ENCODE measurements around the gene C1QA.

C1QA gene

DNA sequence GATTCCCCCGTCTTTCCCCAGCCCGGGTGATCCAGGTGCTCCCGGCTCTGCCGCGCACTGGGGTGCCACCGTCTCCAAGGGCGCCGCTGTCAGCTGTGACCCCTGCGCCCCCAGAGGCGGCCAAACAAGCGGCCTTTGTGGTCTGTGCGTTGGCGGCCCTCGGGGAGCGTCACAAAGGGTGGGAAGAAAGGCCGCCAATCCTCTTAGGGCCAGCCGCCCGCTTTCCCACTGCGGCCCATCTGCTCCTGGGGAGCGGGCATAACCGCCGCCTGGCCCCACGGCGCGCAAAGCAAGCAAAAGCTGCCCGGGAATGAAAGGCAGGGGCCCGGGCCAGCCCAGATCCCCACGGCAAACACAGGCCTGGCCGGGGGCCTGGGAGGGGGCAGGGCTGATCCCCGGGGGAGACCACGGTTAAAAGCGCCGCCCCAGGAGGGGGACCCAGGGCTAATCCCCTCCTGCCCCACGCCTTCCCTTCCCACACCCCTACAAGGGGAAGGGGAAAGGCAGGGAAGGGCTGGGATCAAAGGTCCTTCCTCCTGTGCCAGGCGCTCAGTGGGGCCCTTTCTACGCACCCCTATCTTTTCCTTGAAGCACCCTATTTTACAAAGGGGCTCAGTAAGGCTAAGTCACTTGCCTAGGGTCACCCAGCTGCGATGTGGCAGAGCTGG lies 40.6 kb downstream of the C1QA start:
- no peak for DNase-seq

DNA sequence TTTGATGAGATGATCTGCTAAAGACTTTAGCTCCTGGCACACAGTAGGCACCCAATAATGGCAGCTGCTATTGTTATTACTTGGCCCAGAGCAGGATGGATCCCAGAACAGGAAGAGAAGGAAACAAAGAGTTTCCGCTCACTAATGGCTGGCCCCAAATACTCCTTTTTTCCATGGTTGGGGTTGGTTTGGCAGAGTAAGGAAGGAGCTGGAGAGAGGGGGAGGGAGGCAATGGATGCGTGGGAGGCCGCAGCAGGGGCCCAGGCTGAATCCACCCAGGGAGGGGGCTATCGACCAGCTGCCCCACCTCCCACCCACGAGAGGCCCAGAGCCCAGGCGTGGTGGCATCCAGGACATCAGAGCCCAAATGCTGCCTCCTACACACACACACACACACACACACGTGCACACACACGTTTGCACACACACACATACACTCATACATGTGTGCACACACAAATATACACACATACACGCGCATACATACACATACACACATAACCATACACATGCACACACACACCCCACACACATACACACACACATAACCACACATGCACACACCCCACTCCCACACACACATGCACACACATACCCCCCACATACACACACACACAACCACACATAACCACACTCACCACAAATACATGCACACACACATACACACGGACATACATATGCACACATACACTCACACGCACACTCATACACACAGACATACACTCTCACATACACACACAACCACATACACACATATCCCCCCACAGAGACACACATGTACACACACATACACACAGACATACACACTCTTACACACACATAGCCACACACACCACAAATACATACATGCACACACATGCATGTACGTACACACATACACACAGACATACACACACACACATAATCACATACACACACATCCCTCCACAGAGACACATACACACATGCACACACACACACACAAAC lies 41.8 kb downstream of the C1QA start:
- DNase-seq = no peak

DNA sequence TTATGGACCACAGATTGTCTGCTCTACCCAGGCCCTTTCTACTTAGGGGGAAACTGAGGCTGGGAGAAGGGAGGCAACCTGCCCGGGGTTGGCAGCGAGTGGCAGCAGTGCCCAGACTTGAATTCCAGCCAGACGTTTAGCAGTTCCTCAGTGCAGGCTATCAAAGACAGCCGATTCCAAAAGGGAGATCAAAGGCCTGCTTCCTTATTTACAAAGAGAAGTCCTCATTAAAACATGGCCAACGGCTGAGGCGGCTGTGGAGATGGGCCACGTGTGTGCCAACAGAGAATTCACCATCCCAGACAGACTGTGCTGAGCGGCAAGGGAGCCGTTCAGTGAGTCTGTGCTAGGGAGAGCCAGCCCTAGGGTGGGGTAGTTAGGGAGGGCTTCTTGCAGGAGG lies 44.3 kb downstream of the C1QA start:
- no peak for DNase-seq

DNA sequence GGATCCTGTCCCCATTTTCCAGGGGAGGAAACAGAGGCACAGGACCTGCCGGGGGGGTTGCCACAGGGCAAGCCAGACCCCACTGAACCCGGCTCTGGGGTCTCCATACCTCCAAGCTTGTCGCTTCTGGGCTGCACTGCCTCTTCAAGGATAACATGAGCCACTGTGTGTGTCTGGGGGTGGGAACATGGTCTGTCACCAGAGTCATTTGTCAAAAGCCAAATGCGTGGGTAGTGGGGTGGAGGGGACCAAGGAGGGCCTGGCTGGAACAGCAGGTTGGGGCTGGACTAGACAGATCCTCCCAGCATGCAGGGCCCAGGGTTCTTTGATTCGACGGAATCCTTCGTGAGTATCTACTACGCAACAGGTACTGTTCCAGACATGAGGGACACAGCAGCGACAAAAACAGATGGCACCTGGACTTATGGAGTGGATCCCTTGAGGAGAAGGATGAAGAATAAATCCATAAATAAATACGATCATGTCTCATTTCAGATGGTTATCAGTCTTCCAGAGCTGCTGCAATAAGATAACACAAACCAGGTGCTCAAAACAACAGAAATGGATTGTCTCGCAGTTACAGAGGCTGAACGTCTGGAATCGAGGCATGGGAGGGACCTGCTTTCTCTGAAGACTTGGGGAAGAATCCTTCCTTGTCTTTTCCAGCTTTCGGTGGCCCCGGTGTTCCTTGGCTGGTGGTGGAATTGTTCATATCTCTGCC lies 45.3 kb downstream of the C1QA start:
- DNase-seq = no peak

DNA sequence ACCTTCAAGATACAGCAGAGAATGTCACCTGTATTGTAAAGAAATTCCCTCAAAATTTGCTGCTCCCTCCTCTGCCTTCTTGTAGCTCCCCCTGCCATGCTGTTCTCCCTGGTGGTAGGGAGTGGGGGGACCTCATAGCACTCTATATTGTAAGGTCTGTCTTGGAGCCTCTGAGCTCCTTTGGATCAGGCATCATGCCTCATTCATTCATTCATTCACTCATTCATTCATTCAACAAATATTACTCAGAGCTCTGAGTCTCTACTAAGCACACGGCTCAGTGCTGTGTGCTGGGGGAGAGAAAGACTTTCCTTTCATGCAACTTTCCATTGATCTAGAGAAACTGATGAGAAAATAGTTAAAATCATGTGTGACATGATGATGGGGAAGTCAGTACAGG lies 47.1 kb downstream of the C1QA start:
- no peak for DNase-seq

DNA sequence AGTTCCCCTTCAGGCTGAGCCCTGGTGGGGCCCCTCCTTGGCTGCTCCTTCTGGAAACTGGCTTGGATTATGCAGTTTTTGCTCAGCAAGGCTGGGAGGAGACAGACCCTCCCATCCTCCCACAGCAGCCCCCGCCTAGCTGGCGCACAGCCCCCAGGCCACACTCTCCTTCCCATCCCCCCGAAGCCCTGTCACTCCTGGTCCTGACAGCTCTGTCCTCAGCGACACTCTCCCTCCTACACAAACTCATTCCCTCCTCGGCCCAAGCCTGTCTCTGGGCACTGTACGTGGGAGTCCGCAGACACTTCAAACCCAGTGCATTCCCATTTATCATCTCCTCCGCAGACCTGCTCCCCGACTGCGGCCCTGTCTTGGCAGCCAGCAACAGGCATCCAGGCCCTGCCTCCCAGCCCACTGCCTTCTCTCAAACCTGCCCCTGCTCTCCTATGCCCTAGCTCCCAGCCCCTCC lies 49.2 kb downstream of the C1QA start:
- no peak for DNase-seq

DNA sequence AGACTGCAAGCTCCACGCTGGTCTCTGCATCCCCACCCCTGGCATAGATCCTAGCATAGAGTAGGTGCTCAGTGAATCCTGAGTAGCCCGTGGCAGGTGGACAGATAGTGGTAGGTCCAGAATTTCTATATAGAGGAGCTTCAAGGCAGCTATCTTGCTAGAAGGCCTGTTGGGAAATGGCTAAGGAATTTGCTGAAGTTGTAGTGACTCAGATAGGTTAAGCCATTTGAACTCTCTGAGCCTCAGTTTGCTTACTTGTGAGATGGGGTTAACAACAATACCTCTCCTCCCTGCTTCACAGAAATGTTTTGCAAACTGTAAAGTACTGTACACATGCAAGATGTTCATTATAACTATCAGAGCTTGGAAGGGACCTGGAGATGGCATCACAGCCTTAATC lies 50.8 kb downstream of the C1QA start:
- no peak for DNase-seq

DNA sequence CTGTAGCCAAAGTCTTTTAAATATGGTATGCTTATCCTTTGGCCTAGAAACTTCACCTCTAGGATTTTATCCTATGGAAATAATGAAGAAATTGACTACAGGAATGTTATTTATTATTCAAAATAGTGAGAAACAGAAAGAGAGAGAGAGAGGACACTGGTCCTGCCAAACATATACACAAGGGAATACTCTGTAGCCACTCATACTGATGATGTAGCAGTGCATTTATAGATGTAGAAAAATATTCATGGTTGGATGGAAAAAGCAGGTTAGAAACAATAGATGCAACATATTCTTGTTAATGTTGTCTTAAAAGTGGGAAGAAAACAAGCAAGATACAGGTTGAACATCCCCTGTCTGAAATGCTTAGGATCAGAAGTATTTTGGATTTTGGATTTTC lies 52.0 kb downstream of the C1QA start:
- DNase-seq = no peak

Data from NCI-H1930 (cell line).